Heart right ventricle (tissue), 16 donors: ENCODE data around the gene CFAP157. TPM values are rescaled to one million over a fixed set of nuclear protein-coding genes. Genes with fewer than 3 reads are reported as not detected.
A peak's percentile ranks its signal among the peaks of the same experiment; 100 is the strongest.

Experiments
- ATAC-seq, 8 donors: fragments of 200-7000 bp; cut with Tn5 transposase; one replicate each; pipeline ENCODE4 v1.9.1; 2020; ENCODE audit warnings: mild to moderate bottlenecking in 8 of 8, moderate library complexity in 8 of 8, moderate number of reproducible peaks in 1 of 8
- DNase-seq, 2 donors: peaks; one replicate each; pipeline ENCODE4 v3.0.0-alpha.2; 2020
- H3K27ac ChIP-seq, 10 donors: fragments of 200-600 bp; sonication (generic) in 2 of 10; one replicate each; pipeline versions ENCODE4 v1.5.0 to v1.8.0; 2020 to 2022; ENCODE audit warnings: mild to moderate bottlenecking in 3 of 10
- H3K27me3 ChIP-seq, 7 donors: fragments of 200-600 bp; one replicate each; pipeline ENCODE4 v1.8.0; 2021 to 2022; ENCODE audit warnings: mild to moderate bottlenecking in 2 of 7
- H3K36me3 ChIP-seq, 9 donors: fragments of 200-600 bp; sonication (generic) in 1 of 9; one replicate each; pipeline versions ENCODE4 v1.5.0 to v1.8.0; 2020 to 2022; ENCODE audit warnings: mild to moderate bottlenecking in 2 of 9
- H3K4me1 ChIP-seq, 9 donors: fragments of 200-600 bp; sonication (generic) in 1 of 9; one replicate each; pipeline versions ENCODE4 v1.5.0 to v1.8.0; 2020 to 2022; ENCODE audit warnings: mild to moderate bottlenecking in 4 of 9
- H3K4me3 ChIP-seq, 10 donors: fragments of 200-600 bp; sonication (generic) in 2 of 10; one replicate each; pipeline versions ENCODE4 v1.5.0 to v1.8.0; 2020 to 2022; ENCODE audit warnings: mild to moderate bottlenecking in 7 of 10, moderate library complexity in 2 of 10
- H3K9me3 ChIP-seq, 11 donors: fragments of 200-600 bp in 10 of 11; sonication (generic) in 2 of 11; one replicate each; pipeline versions ENCODE4 v1.5.0 to v1.8.0; 2013 to 2022; ENCODE audit warnings: mild to moderate bottlenecking in 2 of 11, control low read depth in 1 of 11, moderate library complexity in 1 of 11
- CTCF ChIP-seq, 9 donors: fragments of 200-600 bp; sonication (generic) in 2 of 9; IDR thresholded peaks; one replicate each; pipeline versions ENCODE4 v1.5.0 to v1.8.0; 2021 to 2022; ENCODE audit warnings: antibody characterized with exemption in 9 of 9, mild to moderate bottlenecking in 5 of 9, moderate library complexity in 1 of 9
- WGBS, 2 donors: extraction: QIAGEN DNeasy Blood & Tissue Kit; methylation state at CpG; one replicate each; pipeline ENCODE4 v1.1.7; 2013; ENCODE audit warnings: inconsistent platforms in 1 of 2; 5-methylcytosine and 5-hydroxymethylcytosine counted together
- intact Hi-C, 10 donors: fragments of 100-400 bp; cut with DNase I; formaldehyde crosslinking; loops; one replicate each; pipeline versions ENCODE4 v1.11.1 to v1.14.2; 2022
- polyA plus RNA-seq, 2 donors: library from polyadenylated mRNA; stranded (reverse); fragments of 200-250 nt; gene quantifications; one replicate each; pipeline ENCODE4 v1.2.3, GENCODE V29; 2013
- total RNA-seq, 10 donors: library from RNA; stranded (reverse); fragmentation: NEBNext Ultra II Directional in 3 of 10; extraction: Animal tissue kit (Norgen Biotek cat#: 25700) in 3 of 10; gene quantifications; one replicate each; pipeline versions ENCODE4 v1.2.1 to v1.2.4, GENCODE V29; 2021 to 2023
- donor health status: Arrhythmogenic right ventricular cardiomyopathy.
- donor health status: ischemic (EF 13 %, LVEDD 7.1; RV severe dilation, severe dysfunction).
- donor health status: healthy with polysubstance abuse.
- donor health status: DM: no; HTN: yes; CAD: no.
- donor health status: DM: no; HTN: no; CAD: no.
- donor health status: ischemic (EF 25% LVEDD 6.9; RV normal size, moderate dysfunction).
- donor health status: ischemic (EF 25% LVEDD 5.7; RV mildly dilated, moderate dysfunction).
- donor health status: healthy.
- donor health status: DM: yes; HTN: yes; CAD: no.
- donor health status: Ischemic cardiomyopathy.
- donor health status: ischemic (EF 35%, LVEDD 5.7; RV mildly dilated, moderate dysfunction).
- donor health status: nonischemic (EF 11% LVEDD 7.7; RV severe dilation, severe dysfunction).
- donor health status: DM: yes; HTN: yes; CAD: no.
- donor health status: PGD.
- donor health status: ischemic (EF 29% LVEDD 5.4; RV normal size, mild dysfunction).
- donor health status: nonischemic (EF 23%, LVEDD 6.1; RV moderate dilation, normal function).

Gene CFAP157
- total and polyA plus RNA-seq, 12 donors, result 0.10 to 0.19 (median 0.14) TPM; not detected in 8

GRCh38 chr9:127758843-127759242 is 52.1 kb downstream of the CFAP157 start:
- H3K27me3 ChIP-seq, result peaks cover 0 to 36% (median 25%) of the 10 kb centered on the region in 7 donors
- H3K4me1 ChIP-seq, result peaks cover 11 to 94% (median 40%) of the 10 kb centered on the region in 9 donors
- WGBS, 2 donors, result 67 to 76% methylated on average over 5 of the region's 5 CpGs
- H3K27ac ChIP-seq, result peak overlapping the region in 8 of 10 donors; percentile 0 to 97 (median 84)
- H3K9me3 ChIP-seq, result no peaks in the 10 kb centered on the region
- TF ChIP-seq CTCF (IDR thresholded peaks at IDR 0.05), result no peak
- DNase-seq (no peak), ATAC-seq (no peak)
- intact Hi-C loops, result no loop called here
- peaks cover 0 to 66% (median 0%) of the 10 kb centered on the region in 9 donors for H3K36me3 ChIP-seq
- H3K4me3 ChIP-seq, result peak overlapping the region in 6 of 10 donors; percentile 4 to 54 (median 47)

- WGBS, 2 donors, result 71 to 75% methylated on average over 5 of the region's 5 CpGs
- Histone ChIP-seq H3K36me3 (peaks cover 0 to 50% (median 0%) of the 10 kb centered on the region in 9 donors), H3K4me1 (peaks cover 10 to 97% (median 55%) of the 10 kb centered on the region in 9 donors), H3K27ac (peak overlapping the region; percentile 74 to 97 (median 88)), H3K27me3 (peaks cover 0 to 15% (median 3%) of the 10 kb centered on the region in 7 donors), H3K9me3 (no peaks in the 10 kb centered on the region), H3K4me3 (peak overlapping the region in 9 of 10 donors; percentile 27 to 54 (median 40))
- DNase-seq (no peak), ATAC-seq (no peak)
- TF ChIP-seq CTCF (IDR thresholded peaks at IDR 0.05), result no peak
- intact Hi-C loops, result loop anchor here in 1 of 10 donors (5.0 kb wide), 1 partner anchor 96 kb away; no protein-coding TSS in a partner anchor
Observed at GRCh38 chr9:127761061-127761460, 54.3 kb downstream of the CFAP157 start.

- Histone ChIP-seq H3K4me1 (peaks cover 9 to 97% (median 59%) of the 10 kb centered on the region in 9 donors), H3K27me3 (peaks cover 0 to 12% (median 0%) of the 10 kb centered on the region in 7 donors)
- intact Hi-C loops, result loop anchor here in 1 of 10 donors (5.0 kb wide), 1 partner anchor 96 kb away; no protein-coding TSS in a partner anchor
Observed at GRCh38 chr9:127761491-127761956, 54.7 kb downstream of the CFAP157 start.

More at GRCh38 chr9:127761491-127761956, 54.7 kb downstream of the CFAP157 start:
- no peaks in the 10 kb centered on the region for H3K9me3 ChIP-seq
- TF ChIP-seq CTCF (IDR thresholded peaks at IDR 0.05), result no peak
- H3K27ac ChIP-seq, result peak overlapping the region; percentile 74 to 97 (median 88)
- peak in 4 of 8 donors; percentile 16 to 36 (median 32) for ATAC-seq
- peaks cover 0 to 55% (median 0%) of the 10 kb centered on the region in 9 donors for H3K36me3 ChIP-seq
- peak overlapping the region in 9 of 10 donors; percentile 27 to 54 (median 40) for H3K4me3 ChIP-seq
- 37 to 42% methylated on average over 5 of the region's 5 CpGs for WGBS, 2 donors
- DNase-seq, result no peak
